ENCODE measurements around the gene APCDD1.

- TF ChIP-seq POLR2AphosphoS5 (IDR thresholded peaks at IDR 0.05; ENCODE audit: low read depth) (no peak), EZH2 (IDR thresholded peaks at IDR 0.05; ENCODE audit: low read depth, unreplicated experiment) (no peak)
Observed at GRCh38 chr18:10514082-10514481, 59.6 kb downstream of the APCDD1 start.

Data from GM23338 (cell line).